GM12878 (cell line): Measurements from ENCODE around the gene NEK7. TPM values are rescaled to one million over a fixed set of nuclear protein-coding genes. Genes with fewer than 3 reads are reported as not detected.

Experiments used
- ATAC-seq: fragments of 200-7000 bp; cut with Tn5 transposase; 3 replicates; pipeline ENCODE4 v1.9.1; 2020; ENCODE audit warnings: mild to moderate bottlenecking, moderate library complexity
- BruUV-seq: library from RNA; stranded (reverse); fragments of 400-500 nt; replicated peaks from 2 replicates; lab custom pipeline; 2021; lab: Mats Ljungman, UMichigan
- CTCF ChIA-PET: fragments of 300-600 bp; sonication (Branson Sonifier 250); formaldehyde crosslinking; extraction: SDS; loops from one replicate; lab custom pipeline; 2021; ENCODE audit warnings: inconsistent platforms; lab: Yijun Ruan, JAX
- POLR2A ChIA-PET: fragments of 350-600 bp; formaldehyde crosslinking; extraction: SDS; loops from one replicate; lab custom pipeline; 2021; ENCODE audit warnings: inconsistent platforms; lab: Charles Lee
- RAD21 ChIA-PET: fragments of 300-600 bp; sonication (Branson Sonifier 250); formaldehyde crosslinking; loops from one replicate; lab custom pipeline; 2023; ENCODE audit warnings: antibody characterized with exemption; ENCODE audit not compliant: unreplicated experiment; lab: Charles Lee
- SMC1A ChIA-PET: fragments of 300-600 bp; sonication (Branson Sonifier 250); formaldehyde crosslinking; loops from one replicate; lab custom pipeline; 2023; ENCODE audit not compliant: unreplicated experiment, uncharacterized antibody; lab: Charles Lee
- DNase-seq: peaks from one replicate; pipeline ENCODE4 v3.0.0-alpha.2; 2011; ENCODE audit warnings: low read depth, low spot score
- FAIRE-seq: peaks from 3 replicates; lab custom pipeline; 2011; peaks lifted over from hg19 to GRCh38; lab: Jason Lieb, UNC
- H2AFZ ChIP-seq: 2 replicates; pipeline ENCODE4 v1.6.0; 2011; ENCODE audit warnings: low read depth, low read length, control low read depth; ENCODE audit not compliant: control insufficient read depth
- H3K27ac ChIP-seq: 2 replicates; pipeline ENCODE4 v1.5.1; 2011; ENCODE audit warnings: control low read depth; ENCODE audit not compliant: control insufficient read depth, insufficient read depth
- H3K27me3 ChIP-seq, 2 experiments: replicated peaks in 1 of 2; 2 replicates each; pipeline versions ENCODE4 v1.6.0 to v1.6.1; 2011; ENCODE audit warnings: low read length in 1 of 2; ENCODE audit not compliant: control insufficient read depth in 2 of 2, insufficient read depth in 2 of 2
- H3K36me3 ChIP-seq, 2 experiments: 2 replicates each; pipeline ENCODE4 v1.5.1; 2011; ENCODE audit warnings: low read length in 1 of 2; ENCODE audit not compliant: control insufficient read depth in 2 of 2, insufficient read depth in 2 of 2
- H3K4me1 ChIP-seq: 2 replicates; pipeline ENCODE4 v1.6.1; 2011; ENCODE audit warnings: mild to moderate bottlenecking, low read length, moderate library complexity, mixed read lengths; ENCODE audit not compliant: control insufficient read depth, insufficient read depth
- H3K4me2 ChIP-seq: 2 replicates; pipeline ENCODE4 v1.6.0; 2011; ENCODE audit warnings: control low read depth; ENCODE audit not compliant: control insufficient read depth, insufficient read depth
- H3K4me3 ChIP-seq: fragments of 200-600 bp; sonication (generic); 2 replicates; pipeline ENCODE4 v1.5.1; 2016
- H3K79me2 ChIP-seq: 2 replicates; pipeline ENCODE4 v1.6.0; 2011; ENCODE audit warnings: low read length; ENCODE audit not compliant: control insufficient read depth, insufficient read depth
- H3K9ac ChIP-seq: 2 replicates; pipeline ENCODE4 v1.8.0; 2011; ENCODE audit warnings: low read length, control low read depth, mixed read lengths; ENCODE audit not compliant: control insufficient read depth, insufficient read depth
- H3K9me3 ChIP-seq: replicated peaks from 3 replicates; pipeline ENCODE4 v1.5.1; 2011; ENCODE audit warnings: mild to moderate bottlenecking, low read length; ENCODE audit not compliant: control insufficient read depth, insufficient read depth
- H4K20me1 ChIP-seq: 2 replicates; pipeline ENCODE4 v1.6.0; 2011; ENCODE audit not compliant: control insufficient read depth, insufficient read depth
- CHD4 ChIP-seq: fragments of 200-600 bp; sonication (generic); IDR thresholded peaks from 2 replicates; pipeline ENCODE4 v1.6.1; 2016; ENCODE audit warnings: mild to moderate bottlenecking
- CREB1 ChIP-seq: IDR thresholded peaks from 2 replicates; pipeline ENCODE4 v1.6.1; 2012; ENCODE audit warnings: low read depth, mild to moderate bottlenecking, inconsistent platforms
- E2F8 ChIP-seq: fragments of 450-650 bp; IDR thresholded peaks from 2 replicates; pipeline ENCODE4 v1.6.1; 2018; ENCODE audit warnings: mild to moderate bottlenecking, low read depth, moderate library complexity; ENCODE audit not compliant: partially characterized antibody
- EP300 ChIP-seq, 2 experiments: fragments of 150-350 bp in 1 of 2; IDR thresholded peaks; 2 replicates each; pipeline ENCODE4 v1.6.1; 2011 to 2012; ENCODE audit warnings: low read depth in 2 of 2, low read length in 2 of 2, borderline replicate concordance in 1 of 2, improper control_type of control experiment in 1 of 2, inconsistent platforms in 1 of 2; ENCODE audit not compliant: control insufficient read depth in 1 of 2
- KLF5 ChIP-seq: fragments of 450-650 bp; IDR thresholded peaks from 2 replicates; pipeline ENCODE4 v1.6.1; 2014; ENCODE audit warnings: mild to moderate bottlenecking; ENCODE audit not compliant: partially characterized antibody
- NFYA ChIP-seq: IDR thresholded peaks from 2 replicates; pipeline ENCODE4 v1.6.1; 2011; ENCODE audit warnings: low read depth, mild to moderate bottlenecking, low read length, improper control_type of control experiment, borderline replicate concordance
- NRF1 ChIP-seq: conservative IDR thresholded peaks from 2 replicates; pipeline ENCODE4 v1.6.1; 2011; ENCODE audit warnings: mild to moderate bottlenecking, low read depth, low read length, improper control_type of control experiment
- PRDM15 ChIP-seq: fragments of 450-650 bp; formaldehyde crosslinking; IDR thresholded peaks from 2 replicates; pipeline ENCODE4 v1.4.0; 2020; ENCODE audit warnings: mild to moderate bottlenecking, moderate library complexity
- SKIL ChIP-seq: fragments of 450-650 bp; IDR thresholded peaks from 2 replicates; pipeline ENCODE4 v1.6.1; 2017; ENCODE audit warnings: mild to moderate bottlenecking, low read depth, inconsistent platforms; ENCODE audit not compliant: poor library complexity, severe bottlenecking
- TBL1XR1 ChIP-seq: IDR thresholded peaks from 2 replicates; pipeline ENCODE4 v1.6.1; 2012; ENCODE audit warnings: low read depth, low read length, improper control_type of control experiment
- TCF12 ChIP-seq: IDR thresholded peaks from 2 replicates; pipeline ENCODE4 v1.6.1; 2011; ENCODE audit warnings: low read depth, mild to moderate bottlenecking, low read length
- ZNF274 ChIP-seq: IDR thresholded peaks from one replicate; pipeline ENCODE4 v1.8.0; 2011; ENCODE audit not compliant: insufficient read length, insufficient read depth
- WGBS: methylation state at CpG from one replicate; pipeline ENCODE4 v1.1.6; 2016; ENCODE audit warnings: low lambda C conversion rate; ENCODE audit not compliant: insufficient replicate concordance, insufficient coverage; ENCODE audit errors: missing lambda C conversion rate; 5-methylcytosine and 5-hydroxymethylcytosine counted together
- in situ Hi-C: fragments of 300-500 bp; cut with MboI; formaldehyde crosslinking; loops from 9 replicates; pipeline ENCODE4 v1.14.3; 2018; ENCODE audit warnings: mixed read lengths
- intact Hi-C: fragments of 100-400 bp; cut with micrococcal nuclease; formaldehyde crosslinking; loops from one replicate; pipeline ENCODE4 v1.14.2; 2022; ENCODE audit not compliant: unreplicated experiment
- polyA plus RNA-seq, 11 experiments: library from polyadenylated mRNA; depleted of rRNA in 4 of 11; unstranded in 6 of 11; stranded (reverse) in 5 of 11; fragments of >200 nt; fragmentation: Nextera tagmentation in 4 of 11; fragmentation: Illumina TruSeq in 1 of 11; extraction: Ambion mirVana in 4 of 11; extraction: Trizol in 1 of 11; gene quantifications; 1 replicate in 1 of 11; 2 replicates in 10 of 11; pipeline versions ENCODE4 v1.2.1 to v1.2.3, GENCODE V29; 2011 to 2016; ENCODE audit warnings: inconsistent platforms in 2 of 11, missing spikeins in 2 of 11, low read depth in 1 of 11
- total RNA-seq, 4 experiments: library from RNA; depleted of rRNA in 3 of 4; stranded (reverse); fragments of >200 nt in 3 of 4; fragmentation: Illumina TruSeq in 1 of 4; extraction: Trizol in 1 of 4; gene quantifications; 2 replicates each; pipeline versions ENCODE4 v1.2.1 to v1.2.3, GENCODE V29; 2013 to 2021

NEK7 gene
- total and polyA plus RNA-seq, 10 of the 15 experiments (the other 5 are each of a cell fraction or from before 2014, with no cell fraction given) = 9.4 to 77.7 (median 24.0) TPM

GRCh38 chr1:198367296-198367695 lies 210.5 kb downstream of the NEK7 start:
- ATAC-seq = no peak
- POLR2A ChIA-PET = no interaction called here
- no peak for FAIRE-seq
- SMC1A ChIA-PET = interaction anchor here (0.6 to 1.6 kb wide), 3 partner anchors 9 to 231 kb away, joined by 3 to 4 read pairs (median 4); no protein-coding TSS in a partner anchor
- CTCF ChIA-PET = interaction anchor here (0.7 to 1.4 kb wide), 3 partner anchors 9 to 68 kb away, joined by 3 to 5 read pairs (median 3); no protein-coding TSS in a partner anchor
- 53% methylated on average over 1 of the region's 1 CpG for WGBS
- no TSS peak for BruUV-seq
- Histone ChIP-seq H3K27me3 (peaks cover 0 to 3% of the 10 kb centered on the region in 2 experiments; a peak in 1 of 4 replicates), H3K9ac (no peak overlapping the region), H2AFZ (no peak overlapping the region), H3K4me1 (no peaks in the 10 kb centered on the region), H3K36me3 (no peaks in the 10 kb centered on the region), H3K79me2 (no peaks in the 10 kb centered on the region), H3K27ac (no peak overlapping the region), H4K20me1 (no peaks in the 10 kb centered on the region), H3K4me3 (no peak overlapping the region), H3K9me3 (no peaks in the 10 kb centered on the region)
- no peak for DNase-seq
- in situ Hi-C loops = no loop called here
- TF ChIP-seq SKIL (no peak), KLF5 (no peak), CHD4 (no peak), NFYA (no peak), E2F8 (no peak), TBL1XR1 (no peak), TCF12 (no peak), PRDM15 (no peak), CREB1 (no peak), EP300 (IDR thresholded peaks at IDR 0.05; ENCODE audit: borderline replicate concordance in 1 of 2, control insufficient read depth in 1 of 2, low read depth in 2 of 2, low read length in 2 of 2) (no peak), ZNF274 (no peak), NRF1 (no peak)
- TF ChIP-seq, all 136 proteins: peak for 0
- intact Hi-C loops = no loop called here
- H3K4me2 ChIP-seq = no peak overlapping the region
- RAD21 ChIA-PET = no interaction called here
